Measurements from ENCODE around the gene BDKRB2.

- TF ChIP-seq BHLHE40 (IDR thresholded peaks at IDR 0.05; ENCODE audit: borderline replicate concordance) (no peak), ELF4 (IDR thresholded peaks at IDR 0.05) (no peak), SUZ12 (IDR thresholded peaks at IDR 0.05) (no peak), CTBP1 (IDR thresholded peaks at IDR 0.05; ENCODE audit: borderline replicate concordance) (no peak), SP1 (IDR thresholded peaks at IDR 0.05) (no peak), NFRKB (IDR thresholded peaks at IDR 0.05) (no peak), FOXK2 (IDR thresholded peaks at IDR 0.05) (no peak), FOXM1 (IDR thresholded peaks at IDR 0.05; ENCODE audit: borderline replicate concordance) (no peak), PKNOX1 (IDR thresholded peaks at IDR 0.05) (no peak), LEF1 (IDR thresholded peaks at IDR 0.05; ENCODE audit: borderline replicate concordance) (no peak), FOXA1 (IDR thresholded peaks at IDR 0.05) (no peak)
These were observed 679 bp downstream of the BDKRB2 start for GRCh38 chr14:96205059-96205977.

Measured in HEK293T (cell line).